ENCODE data around the gene IVD.
A peak's percentile ranks its signal among the peaks of the same experiment; 100 is the strongest.

IVD gene

GRCh38 chr15:40369474-40369869, 36.1 kb upstream of the IVD start:
- H3K27ac ChIP-seq, result no peak overlapping the region
- no peak overlapping the region for H3K4me3 ChIP-seq

- Histone ChIP-seq H3K27ac (no peak overlapping the region), H3K4me3 (no peak overlapping the region)
These were observed 35.6 kb upstream of the IVD start for GRCh38 chr15:40369971-40370370.

GRCh38 chr15:40372981-40373380, 32.6 kb upstream of the IVD start:
- no peak overlapping the region for H3K4me3 ChIP-seq
- H3K27ac ChIP-seq, result no peak overlapping the region

- Histone ChIP-seq H3K4me3 (no peak overlapping the region), H3K27ac (no peak overlapping the region)
These were observed 28.0 kb upstream of the IVD start for GRCh38 chr15:40377606-40378005.

- H3K27ac ChIP-seq, result peak overlapping the region in 1 of 21 experiments; percentile 62
- no peak overlapping the region for H3K4me3 ChIP-seq
These were observed 26.2 kb upstream of the IVD start for GRCh38 chr15:40379374-40379773.

- H3K4me3 ChIP-seq, result no peak overlapping the region
- H3K27ac ChIP-seq, result peak overlapping the region in 4 of 21 experiments; percentile 15 to 62 (median 43)
These were observed 25.7 kb upstream of the IVD start for GRCh38 chr15:40379853-40380252.

GRCh38 chr15:40380636-40381035, 25.0 kb upstream of the IVD start:
- Histone ChIP-seq H3K27ac (peak overlapping the region in 5 of 21 experiments; percentile 14 to 62 (median 34)), H3K4me3 (no peak overlapping the region)

GRCh38 chr15:40381818-40382529, 23.6 kb upstream of the IVD start:
- Histone ChIP-seq H3K27ac (peak overlapping the region in 4 of 21 experiments; percentile 58 to 81 (median 78)), H3K4me3 (no peak overlapping the region)

GRCh38 chr15:40382580-40383456, 22.8 kb upstream of the IVD start, which contains the start of gene KNSTRN:
Gene KNSTRN, plus strand, starts transcription at chr15:40382721. Its CDS starts 115 bp downstream, at chr15:40382836.
- H3K4me3 ChIP-seq, result peak within 1 kb of the TSS; percentile 70 to 92 (median 86)
- H3K27ac ChIP-seq, result peak within 1 kb of the TSS in 20 of 21 experiments; percentile 0 to 86 (median 71)

- no peak overlapping the region for H3K4me3 ChIP-seq
- no peak overlapping the region for H3K27ac ChIP-seq
These were observed 19.1 kb upstream of the IVD start for GRCh38 chr15:40386480-40386879.

GRCh38 chr15:40388941-40389823, 16.4 kb upstream of the IVD start:
- Histone ChIP-seq H3K4me3 (no peak overlapping the region), H3K27ac (peak overlapping the region in 4 of 21 experiments; percentile 16 to 30 (median 20))

GRCh38 chr15:40389824-40390595, 15.6 kb upstream of the IVD start:
- Histone ChIP-seq H3K27ac (peak overlapping the region in 2 of 21 experiments; percentile 18 to 30), H3K4me3 (no peak overlapping the region)

GRCh38 chr15:40392986-40393948, 12.3 kb upstream of the IVD start:
- no peak overlapping the region for H3K27ac ChIP-seq
- H3K4me3 ChIP-seq, result no peak overlapping the region

- H3K27ac ChIP-seq, result peak overlapping the region in 3 of 21 experiments; percentile 8 to 47 (median 39)
These were observed 7.7 kb upstream of the IVD start for GRCh38 chr15:40397688-40398412.

GRCh38 chr15:40398413-40398873, 7.2 kb upstream of the IVD start:
- peak overlapping the region in 3 of 21 experiments; percentile 8 to 47 (median 39) for H3K27ac ChIP-seq
- no peak overlapping the region for H3K4me3 ChIP-seq

More at GRCh38 chr15:40397688-40398412, 7.7 kb upstream of the IVD start:
- no peak overlapping the region for H3K4me3 ChIP-seq

- no peak overlapping the region for H3K4me3 ChIP-seq
- no peak overlapping the region for H3K27ac ChIP-seq
These were observed 6.2 kb upstream of the IVD start for GRCh38 chr15:40399370-40399769.

All from skin epidermis (tissue), 12 donors.